HEK293T (cell line): ENCODE data around the gene PPP1R1A.

Experiments
- BHLHE40 ChIP-seq: fragments of 450-650 bp; IDR thresholded peaks from 2 replicates; pipeline ENCODE4 v1.6.1; 2016; ENCODE audit warnings: mild to moderate bottlenecking, moderate library complexity, borderline replicate concordance
- FOXM1 ChIP-seq: fragments of 450-650 bp; IDR thresholded peaks from 2 replicates; pipeline ENCODE4 v1.6.1; 2017; ENCODE audit warnings: mild to moderate bottlenecking, borderline replicate concordance
- NFRKB ChIP-seq: fragments of 450-650 bp; IDR thresholded peaks from 2 replicates; pipeline ENCODE4 v1.6.1; 2016; ENCODE audit warnings: mild to moderate bottlenecking, moderate library complexity
- SUZ12 ChIP-seq: fragments of 450-650 bp; IDR thresholded peaks from 2 replicates; pipeline ENCODE4 v1.6.1; 2016; ENCODE audit warnings: mild to moderate bottlenecking
- TARDBP ChIP-seq: fragments of 450-650 bp; IDR thresholded peaks from 2 replicates; pipeline ENCODE4 v1.6.1; 2016

DNA sequence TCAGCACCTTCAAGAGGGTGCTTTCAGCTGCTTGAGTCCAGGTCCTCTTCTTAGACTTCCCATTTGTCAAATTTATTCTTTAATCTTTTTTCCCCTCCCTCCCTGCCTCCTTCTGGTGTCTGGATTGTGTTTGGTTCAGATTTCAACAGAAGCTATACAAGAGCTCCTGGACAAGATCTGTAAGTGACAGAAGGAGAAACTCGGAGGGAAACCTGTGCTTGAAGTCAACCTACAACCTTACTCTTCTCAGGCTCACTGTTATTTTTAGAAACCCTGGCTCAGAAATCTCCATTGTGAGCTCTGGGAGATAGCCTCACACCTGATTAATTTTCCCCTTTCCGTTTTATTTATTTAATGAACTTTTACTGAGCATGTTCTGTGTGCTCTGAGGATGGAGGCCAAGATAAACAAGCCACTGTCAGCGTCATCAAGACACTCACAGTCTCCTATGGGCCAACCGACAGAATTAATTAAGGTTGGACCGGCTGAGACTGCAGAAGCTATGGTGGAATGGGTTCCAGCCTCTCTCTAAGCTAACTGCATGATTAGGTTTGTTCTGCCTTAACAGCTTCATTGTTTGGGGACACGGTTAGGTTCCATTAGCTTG, 25.6 kb downstream of the PPP1R1A start:
- no peak for TF ChIP-seq FOXM1
- no peak for TF ChIP-seq TARDBP
- TF ChIP-seq NFRKB = no peak
- TF ChIP-seq SUZ12 = no peak
- no peak for TF ChIP-seq BHLHE40
